Colonic mucosa (tissue), 4 donors: Measurements from ENCODE around the gene MPG. TPM values are rescaled to one million over a fixed set of nuclear protein-coding genes. Genes with fewer than 3 reads are reported as not detected.
A peak's percentile ranks its signal among the peaks of the same experiment; 100 is the strongest.

Source experiments
- DNase-seq: peaks from one replicate; pipeline ENCODE4 v3.0.0-alpha.2; 2020
- H3K27ac ChIP-seq: fragments of 200-600 bp; one replicate; pipeline ENCODE4 v1.8.0; 2021
- H3K27me3 ChIP-seq: fragments of 200-600 bp; one replicate; pipeline ENCODE4 v1.8.0; 2021
- H3K36me3 ChIP-seq: fragments of 200-600 bp; one replicate; pipeline ENCODE4 v1.8.0; 2021
- H3K4me1 ChIP-seq: fragments of 200-600 bp; one replicate; pipeline ENCODE4 v1.8.0; 2021; ENCODE audit warnings: mild to moderate bottlenecking
- H3K4me3 ChIP-seq: fragments of 200-600 bp; one replicate; pipeline ENCODE4 v1.8.0; 2021
- H3K9ac ChIP-seq, 2 donors: one replicate each; pipeline ENCODE4 v1.7.0; 2013; ENCODE audit warnings: control low read depth in 2 of 2, low read depth in 2 of 2, low read length in 2 of 2
- H3K9me3 ChIP-seq: fragments of 200-600 bp; one replicate; pipeline ENCODE4 v1.8.0; 2021
- intact Hi-C: fragments of 100-400 bp; cut with DNase I; formaldehyde crosslinking; loops from one replicate; pipeline ENCODE4 v1.14.1; 2022
- total RNA-seq, 2 donors: library from RNA; stranded (reverse); fragmentation: NEBNext Ultra II Directional in 1 of 2; extraction: Animal tissue kit (Norgen Biotek cat#: 25700) in 1 of 2; gene quantifications; one replicate each; pipeline ENCODE4 v1.2.1, GENCODE V29; 2021
- TF ChIP-seq, protein P1 (sequence below): fragments of 200-600 bp; IDR thresholded peaks from one replicate; pipeline ENCODE4 v1.8.0; 2022; ENCODE audit warnings: antibody characterized with exemption, mild to moderate bottlenecking
- donor health status: healthy.
- donor health status: DM: no; HTN: no; CAD: no.
- donor health status: DM: no; HTN: no; CAD: no.

Gene MPG
- total RNA-seq, 2 donors from 2014 or later = 39.3 to 42.1 TPM

- Histone ChIP-seq H3K27me3 (no peaks in the 10 kb centered on the region), H3K4me3 (peak overlapping the region; percentile 56), H3K36me3 (no peaks in the 10 kb centered on the region), H3K9me3 (no peaks in the 10 kb centered on the region), H3K27ac (peak overlapping the region; percentile 71), H3K4me1 (peaks cover 23% of the 10 kb centered on the region), H3K9ac (peak overlapping the region; percentile 64 to 84)
- TF ChIP-seq, protein P1, sequence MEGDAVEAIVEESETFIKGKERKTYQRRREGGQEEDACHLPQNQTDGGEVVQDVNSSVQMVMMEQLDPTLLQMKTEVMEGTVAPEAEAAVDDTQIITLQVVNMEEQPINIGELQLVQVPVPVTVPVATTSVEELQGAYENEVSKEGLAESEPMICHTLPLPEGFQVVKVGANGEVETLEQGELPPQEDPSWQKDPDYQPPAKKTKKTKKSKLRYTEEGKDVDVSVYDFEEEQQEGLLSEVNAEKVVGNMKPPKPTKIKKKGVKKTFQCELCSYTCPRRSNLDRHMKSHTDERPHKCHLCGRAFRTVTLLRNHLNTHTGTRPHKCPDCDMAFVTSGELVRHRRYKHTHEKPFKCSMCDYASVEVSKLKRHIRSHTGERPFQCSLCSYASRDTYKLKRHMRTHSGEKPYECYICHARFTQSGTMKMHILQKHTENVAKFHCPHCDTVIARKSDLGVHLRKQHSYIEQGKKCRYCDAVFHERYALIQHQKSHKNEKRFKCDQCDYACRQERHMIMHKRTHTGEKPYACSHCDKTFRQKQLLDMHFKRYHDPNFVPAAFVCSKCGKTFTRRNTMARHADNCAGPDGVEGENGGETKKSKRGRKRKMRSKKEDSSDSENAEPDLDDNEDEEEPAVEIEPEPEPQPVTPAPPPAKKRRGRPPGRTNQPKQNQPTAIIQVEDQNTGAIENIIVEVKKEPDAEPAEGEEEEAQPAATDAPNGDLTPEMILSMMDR = no peak
- peak; percentile 91 for DNase-seq
- intact Hi-C loops = no loop called here
Measured at GRCh38 chr16:71540-72401, 6.3 kb upstream of the MPG start.

GRCh38 chr16:72561-73548 is 5.2 kb upstream of the MPG start, which contains the start of gene RHBDF1:
Gene RHBDF1 (minus strand): TSS chr16:72631. CDS start chr16:65015, 7,616 bp downstream.
- Histone ChIP-seq H3K9ac (peak within 1 kb of the TSS; percentile 74 to 84), H3K4me3 (peak within 1 kb of the TSS; percentile 56), H3K27ac (peak within 1 kb of the TSS; percentile 71), H3K27me3 (no peaks in the 10 kb centered on the region), H3K36me3 (no peaks in the 10 kb centered on the region), H3K9me3 (no peaks in the 10 kb centered on the region), H3K4me1 (peaks cover 31% of the 10 kb centered on the region)
- peak; percentile 73 for DNase-seq
- TF ChIP-seq, protein P1 = no peak
- intact Hi-C loops = no loop called here

DNA sequence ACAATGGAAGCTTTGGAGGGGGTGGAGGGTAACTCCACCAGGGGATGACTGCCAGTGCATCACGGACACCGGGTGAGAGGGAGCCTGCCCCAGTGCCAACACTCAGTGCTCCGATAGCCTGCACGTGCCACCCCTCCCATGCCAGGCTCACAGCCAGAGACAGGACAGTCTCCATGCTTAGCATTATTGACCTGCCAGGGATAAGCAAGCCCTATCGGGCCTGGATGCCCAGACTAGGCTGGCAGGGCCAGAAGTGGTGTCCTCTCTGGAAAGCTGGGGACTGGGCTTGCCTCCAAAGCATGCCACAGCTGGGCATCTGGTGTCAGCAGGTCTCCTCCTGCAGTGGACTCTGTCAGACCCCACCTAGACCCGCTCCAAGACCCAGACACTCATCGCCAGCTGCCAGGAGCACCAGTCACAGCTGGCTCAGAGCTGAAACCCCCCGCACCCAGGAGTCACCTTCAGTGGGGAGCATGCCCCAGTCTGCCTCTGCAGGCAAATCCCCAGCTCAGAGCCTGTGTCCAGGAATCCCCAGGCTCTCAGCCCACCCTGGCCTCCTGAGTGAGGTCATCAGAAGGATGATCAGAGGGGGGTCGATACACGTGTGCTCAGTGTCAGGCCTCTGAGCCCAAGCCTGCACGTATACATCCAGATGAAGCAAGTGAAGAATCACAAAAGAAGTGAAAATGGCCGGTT is 3.8 kb upstream of the MPG start:
- H3K4me3 ChIP-seq = no peak overlapping the region
- no peaks in the 10 kb centered on the region for H3K36me3 ChIP-seq
- H3K27ac ChIP-seq = peak overlapping the region; percentile 36
- DNase-seq = no peak
- H3K4me1 ChIP-seq = peaks cover 31% of the 10 kb centered on the region
- intact Hi-C loops = no loop called here
- H3K9me3 ChIP-seq = no peaks in the 10 kb centered on the region
- no peaks in the 10 kb centered on the region for H3K27me3 ChIP-seq
- H3K9ac ChIP-seq = no peak overlapping the region
- TF ChIP-seq, protein P1 = no peak

- Histone ChIP-seq H3K27ac (peak overlapping the region; percentile 96), H3K9ac (peak overlapping the region in 1 of 2 donors; percentile 19), H3K36me3 (no peaks in the 10 kb centered on the region), H3K9me3 (no peaks in the 10 kb centered on the region), H3K4me1 (peaks cover 31% of the 10 kb centered on the region), H3K27me3 (no peaks in the 10 kb centered on the region), H3K4me3 (no peak overlapping the region)
- peak; percentile 44 for DNase-seq
- TF ChIP-seq, protein P1 = no peak
- intact Hi-C loops = no loop called here
Measured at GRCh38 chr16:74747-75334, 3.2 kb upstream of the MPG start.
